Rectal smooth muscle tissue (tissue), 1 donor: ENCODE data around the gene FLNB.
"Not testable (repeated sequence)": the region's sequence is repeated elsewhere in the genome, so short reads cannot be mapped to it uniquely, and the experiment has no call there.

Source experiments
- H3K27ac ChIP-seq: one replicate; pipeline ENCODE4 v1.7.0; 2013; ENCODE audit warnings: low read depth, low read length, inconsistent platforms
- H3K27me3 ChIP-seq: one replicate; pipeline ENCODE4 v1.7.0; 2013; ENCODE audit warnings: low read length; ENCODE audit not compliant: control insufficient read depth, insufficient read depth
- H3K36me3 ChIP-seq: one replicate; pipeline ENCODE4 v1.7.0; 2013; ENCODE audit warnings: low read length; ENCODE audit not compliant: control insufficient read depth, insufficient read depth
- H3K4me1 ChIP-seq: one replicate; pipeline ENCODE4 v1.7.0; 2013; ENCODE audit warnings: low read length; ENCODE audit not compliant: control insufficient read depth, insufficient read depth
- H3K4me3 ChIP-seq: one replicate; pipeline ENCODE4 v1.7.0; 2013; ENCODE audit warnings: low read length
- H3K9ac ChIP-seq: one replicate; pipeline ENCODE4 v1.7.0; 2013; ENCODE audit warnings: low read length

Gene FLNB

GRCh38 chr3:58044691-58045483 is 36.7 kb downstream of the FLNB start:
- H3K27me3 ChIP-seq, result no peaks in the 10 kb centered on the region
- H3K4me1 ChIP-seq, result peaks cover 32% of the 10 kb centered on the region
- H3K27ac ChIP-seq, result peak overlapping the region; percentile 51

GRCh38 chr3:58047826-58048225 is 39.6 kb downstream of the FLNB start:
- Histone ChIP-seq H3K27ac (peak overlapping the region; percentile 78), H3K27me3 (no peaks in the 10 kb centered on the region), H3K9ac (no peak overlapping the region), H3K36me3 (no peaks in the 10 kb centered on the region), H3K4me3 (no peak overlapping the region), H3K4me1 (peaks cover 38% of the 10 kb centered on the region)

More at GRCh38 chr3:58044691-58045483, 36.7 kb downstream of the FLNB start:
- no peak overlapping the region for H3K9ac ChIP-seq
- no peak overlapping the region for H3K4me3 ChIP-seq
- no peaks in the 10 kb centered on the region for H3K36me3 ChIP-seq

- no peaks in the 10 kb centered on the region for H3K27me3 ChIP-seq
- H3K27ac ChIP-seq, result peak overlapping the region; percentile 78
- H3K36me3 ChIP-seq, result no peaks in the 10 kb centered on the region
- no peak overlapping the region for H3K4me3 ChIP-seq
- H3K9ac ChIP-seq, result no peak overlapping the region
- peaks cover 38% of the 10 kb centered on the region for H3K4me1 ChIP-seq
Measured at GRCh38 chr3:58048301-58048700, 40.1 kb downstream of the FLNB start.

DNA sequence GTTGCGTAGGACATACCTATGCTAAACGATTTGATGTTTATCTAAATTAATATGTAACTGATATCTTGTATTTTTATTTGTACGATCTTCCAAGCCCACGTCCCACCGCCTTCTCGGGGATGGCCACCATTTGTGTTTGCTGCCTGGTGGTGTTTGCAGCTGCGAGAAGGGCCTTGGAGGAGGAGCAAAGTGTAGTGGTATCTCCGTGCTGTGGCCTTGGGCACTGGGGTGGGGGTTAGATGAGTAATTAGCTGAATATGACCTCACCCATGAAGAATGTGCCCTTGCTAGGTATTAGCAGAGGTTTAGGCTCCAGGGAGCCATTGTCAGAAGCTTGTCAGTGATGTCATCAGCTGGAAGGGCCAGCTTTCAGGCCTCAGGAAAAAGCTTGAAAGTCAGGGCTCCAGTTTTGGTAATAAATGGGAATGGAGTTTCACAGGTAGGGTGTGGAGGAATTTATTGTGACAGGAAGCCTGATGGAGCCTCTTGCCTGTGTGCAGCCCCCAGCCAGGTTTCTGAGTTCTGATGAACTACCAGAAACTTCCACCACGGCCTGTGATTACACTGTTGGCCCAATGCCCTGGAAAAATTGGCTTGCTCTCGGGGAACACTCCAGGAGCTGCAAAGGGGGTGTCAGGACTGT is 41.0 kb downstream of the FLNB start:
- Histone ChIP-seq H3K27ac (peak overlapping the region; percentile 78), H3K4me1 (peaks cover 40% of the 10 kb centered on the region), H3K9ac (no peak overlapping the region)

GRCh38 chr3:58051196-58051595 is 43.0 kb downstream of the FLNB start:
- Histone ChIP-seq H3K4me3 (no peak overlapping the region), H3K4me1 (peaks cover 35% of the 10 kb centered on the region), H3K27me3 (no peaks in the 10 kb centered on the region), H3K9ac (no peak overlapping the region), H3K36me3 (no peaks in the 10 kb centered on the region), H3K27ac (peak overlapping the region; percentile 92)

More for the DNA sequence above, 41.0 kb downstream of the FLNB start:
- H3K36me3 ChIP-seq, result no peaks in the 10 kb centered on the region
- peak overlapping the region; percentile 3 for H3K4me3 ChIP-seq
- no peaks in the 10 kb centered on the region for H3K27me3 ChIP-seq

GRCh38 chr3:58051658-58052261 is 43.5 kb downstream of the FLNB start:
- H3K36me3 ChIP-seq, H3K4me3 ChIP-seq, H3K9ac ChIP-seq, H3K27me3 ChIP-seq: not testable (repeated sequence)
- Histone ChIP-seq H3K27ac (peak overlapping the region; percentile 92), H3K4me1 (peaks cover 35% of the 10 kb centered on the region)

GRCh38 chr3:58052373-58053273 is 44.4 kb downstream of the FLNB start:
- H3K9ac ChIP-seq, result no peak overlapping the region
- H3K27ac ChIP-seq, result peak overlapping the region; percentile 92
- H3K36me3 ChIP-seq, result no peaks in the 10 kb centered on the region
- peaks cover 35% of the 10 kb centered on the region for H3K4me1 ChIP-seq
- H3K27me3 ChIP-seq, result no peaks in the 10 kb centered on the region
- H3K4me3 ChIP-seq, result no peak overlapping the region

DNA sequence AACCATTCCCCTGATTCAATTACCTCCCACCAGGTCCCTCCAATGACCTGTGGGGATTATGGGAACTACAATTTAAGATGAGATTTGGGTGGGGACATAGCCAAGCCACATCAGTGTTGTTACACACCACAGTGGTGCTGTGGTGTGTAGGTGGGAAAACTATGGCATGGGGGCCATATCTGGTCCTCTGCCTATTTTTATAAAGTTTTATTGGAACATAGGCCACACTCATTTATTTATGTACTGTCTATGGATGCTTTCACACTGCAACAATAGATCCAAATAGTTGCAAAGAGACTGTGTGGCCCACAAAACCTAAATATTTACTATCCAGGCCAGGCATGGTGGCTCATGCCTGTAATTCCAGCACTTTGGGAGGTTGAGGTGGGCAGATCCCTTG is 46.4 kb downstream of the FLNB start:
- peaks cover 32% of the 10 kb centered on the region for H3K4me1 ChIP-seq

DNA sequence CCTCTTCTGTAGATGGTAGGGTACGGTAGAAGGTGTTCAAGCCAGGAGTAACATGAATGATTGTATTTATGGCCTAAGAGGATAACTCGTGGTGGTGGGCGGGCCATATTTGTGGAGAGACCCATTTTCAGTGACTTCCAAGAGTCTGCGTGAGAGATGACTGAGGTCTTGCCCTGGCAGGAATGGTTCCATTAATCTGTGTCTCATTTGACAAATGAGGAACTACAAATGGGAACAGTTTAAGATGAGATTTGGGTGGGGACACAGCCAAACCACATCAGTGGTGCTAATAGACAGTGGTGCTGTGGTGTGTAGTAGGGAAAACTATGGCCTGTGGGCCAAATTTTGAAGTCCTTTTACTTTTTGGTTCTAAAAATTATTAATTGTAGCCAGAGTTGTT is 47.1 kb downstream of the FLNB start:
- no peaks in the 10 kb centered on the region for H3K27me3 ChIP-seq
- H3K4me1 ChIP-seq, result peaks cover 35% of the 10 kb centered on the region
- peak overlapping the region; percentile 28 for H3K27ac ChIP-seq

More for the DNA sequence above, 46.4 kb downstream of the FLNB start:
- no peaks in the 10 kb centered on the region for H3K27me3 ChIP-seq
- H3K27ac ChIP-seq, result peak overlapping the region; percentile 50
- H3K9ac ChIP-seq, result no peak overlapping the region
- H3K36me3 ChIP-seq, result no peaks in the 10 kb centered on the region
- no peak overlapping the region for H3K4me3 ChIP-seq

GRCh38 chr3:58055891-58056290 is 47.7 kb downstream of the FLNB start:
- H3K9ac ChIP-seq, H3K4me3 ChIP-seq, H3K27me3 ChIP-seq, H3K27ac ChIP-seq, H3K36me3 ChIP-seq: not testable (repeated sequence)
- peaks cover 35% of the 10 kb centered on the region for H3K4me1 ChIP-seq

More for the DNA sequence above, 47.1 kb downstream of the FLNB start:
- Histone ChIP-seq H3K4me3 (no peak overlapping the region), H3K36me3 (no peaks in the 10 kb centered on the region), H3K9ac (no peak overlapping the region)

DNA sequence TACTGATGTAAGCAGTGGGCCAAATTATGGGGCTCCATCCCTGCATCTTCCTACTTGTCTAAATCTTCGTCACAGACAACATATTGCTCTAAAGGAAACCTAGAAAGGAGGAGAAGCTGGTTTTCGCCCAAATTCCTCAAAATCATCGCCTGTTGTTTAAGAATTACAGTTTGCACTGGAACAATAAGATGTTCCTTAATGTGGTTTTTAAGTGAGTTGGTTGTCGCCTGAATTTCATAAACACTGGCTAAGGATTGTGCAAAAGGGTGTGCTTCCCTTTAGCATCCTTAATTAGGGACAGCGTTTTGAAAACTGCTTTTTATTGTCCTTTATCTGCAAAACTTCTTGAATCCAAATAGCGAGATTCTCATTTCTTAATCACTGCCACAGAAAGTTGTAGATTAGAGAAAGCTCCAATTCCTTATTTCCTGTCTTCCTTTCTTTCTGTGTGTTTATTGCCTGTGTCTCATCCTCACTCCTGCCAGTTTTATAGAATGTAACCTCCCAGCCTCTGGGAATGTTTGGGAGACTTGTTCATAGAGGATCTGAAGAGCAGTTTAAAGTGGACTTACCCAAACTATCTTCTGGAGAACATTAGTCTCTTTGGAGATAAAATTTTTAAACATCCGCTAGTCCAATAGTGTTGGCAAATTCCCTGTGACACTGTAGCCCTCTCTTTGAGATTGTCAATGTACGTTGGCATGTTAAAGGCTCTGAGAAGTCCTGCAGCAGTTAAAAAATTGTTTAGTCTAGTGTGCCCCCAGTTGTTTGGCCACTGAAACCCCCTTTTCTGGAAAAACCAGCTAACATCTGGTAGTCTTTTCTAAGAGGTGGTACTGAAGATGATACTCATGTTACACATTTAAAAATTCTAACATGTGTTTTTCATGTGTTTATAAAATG is 50.4 kb downstream of the FLNB start:
- H3K36me3 ChIP-seq, result no peaks in the 10 kb centered on the region
- H3K27ac ChIP-seq, result peak overlapping the region; percentile 87
- H3K27me3 ChIP-seq, result no peaks in the 10 kb centered on the region
- H3K4me1 ChIP-seq, result peaks cover 40% of the 10 kb centered on the region
- no peak overlapping the region for H3K4me3 ChIP-seq
- no peak overlapping the region for H3K9ac ChIP-seq
